Measurements from ENCODE around the gene IL22RA2. TPM values are rescaled to one million over a fixed set of nuclear protein-coding genes. Genes with fewer than 3 reads are reported as not detected.

IL22RA2 gene
- polyA plus RNA-seq, 10 donors, result 0.33 to 0.46 TPM; not detected in 8

DNA sequence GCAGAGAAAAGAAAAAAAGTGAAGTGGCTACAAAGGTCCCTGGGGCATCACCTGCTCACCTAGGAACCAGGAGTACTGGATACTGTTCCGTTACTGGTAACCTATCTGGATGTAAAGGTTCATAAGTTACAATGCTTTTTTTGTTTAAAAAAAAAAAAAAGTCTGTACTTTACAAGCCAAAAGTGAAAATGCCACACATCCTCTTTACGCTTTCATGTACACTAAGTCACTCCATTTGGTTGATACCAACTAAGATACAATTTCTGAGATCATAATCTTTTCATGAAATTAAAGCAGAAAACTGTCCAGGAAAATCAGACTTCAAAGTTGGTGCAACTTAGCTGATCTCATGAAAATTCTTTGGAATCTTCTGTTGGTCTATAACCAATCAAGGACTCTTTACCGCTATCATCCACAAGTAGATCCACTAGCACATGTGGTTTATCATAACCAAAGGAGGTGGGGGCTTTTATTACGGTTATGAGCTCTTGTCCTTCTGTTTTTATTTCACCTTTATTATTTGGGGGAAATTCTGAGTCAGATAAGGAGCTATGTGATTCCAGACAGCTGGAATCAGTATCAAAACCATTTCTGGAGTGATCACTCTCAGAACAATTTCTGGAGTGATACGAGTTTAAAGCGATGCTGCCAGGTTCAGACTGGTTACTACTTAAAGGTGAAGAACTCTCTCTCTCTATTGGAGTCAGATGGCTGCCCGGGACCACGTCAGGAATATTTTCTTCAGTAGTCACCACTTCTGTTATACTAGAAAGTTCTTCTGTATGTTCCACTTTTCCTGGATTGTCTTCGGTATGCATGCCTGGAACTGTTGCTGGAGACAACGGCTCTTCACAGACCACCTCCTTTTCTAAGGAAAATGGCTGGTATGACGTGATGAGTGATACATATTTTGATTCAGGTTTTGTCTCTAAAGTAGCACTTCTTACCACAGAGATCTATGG lies 24.5 kb upstream of the IL22RA2 start:
- DNase-seq, result no peak

DNA sequence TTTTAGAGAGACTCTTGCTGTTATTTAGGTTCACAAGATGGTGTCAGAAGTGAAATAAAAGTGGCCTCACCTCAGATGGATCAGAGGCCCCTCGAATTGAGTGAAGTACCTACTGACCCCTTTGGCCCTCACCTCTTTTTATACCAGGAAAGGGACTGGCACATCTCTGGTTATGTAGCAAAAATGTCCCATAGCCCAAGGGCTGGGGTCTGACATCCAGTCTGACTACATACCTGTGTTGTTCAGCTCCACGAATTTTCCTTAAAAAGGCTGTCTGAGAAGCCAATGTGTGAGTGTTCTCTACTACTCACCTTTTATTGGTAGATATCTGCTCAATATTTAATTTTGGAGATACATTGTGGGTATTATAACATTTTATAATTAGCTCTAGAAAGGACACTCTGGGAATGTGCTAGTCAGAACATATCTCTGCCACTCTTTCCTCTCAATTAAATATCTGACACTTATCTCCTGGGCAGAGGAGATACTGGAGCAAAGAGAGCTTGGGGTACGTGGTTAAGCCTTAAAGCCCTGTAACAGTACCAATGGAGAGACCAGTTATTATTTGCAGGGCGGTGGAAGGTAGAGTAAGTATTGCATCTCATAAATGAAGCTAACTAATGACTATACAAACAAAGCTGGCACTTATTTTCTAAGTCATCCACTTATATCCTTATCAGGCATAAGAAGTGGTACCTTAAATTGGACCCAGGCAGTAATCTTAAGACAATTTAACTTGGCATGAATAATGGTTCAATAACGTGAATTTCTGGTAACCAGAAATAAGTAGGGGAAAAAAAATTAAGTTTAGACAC lies 20.0 kb upstream of the IL22RA2 start:
- DNase-seq, result no peak

DNA sequence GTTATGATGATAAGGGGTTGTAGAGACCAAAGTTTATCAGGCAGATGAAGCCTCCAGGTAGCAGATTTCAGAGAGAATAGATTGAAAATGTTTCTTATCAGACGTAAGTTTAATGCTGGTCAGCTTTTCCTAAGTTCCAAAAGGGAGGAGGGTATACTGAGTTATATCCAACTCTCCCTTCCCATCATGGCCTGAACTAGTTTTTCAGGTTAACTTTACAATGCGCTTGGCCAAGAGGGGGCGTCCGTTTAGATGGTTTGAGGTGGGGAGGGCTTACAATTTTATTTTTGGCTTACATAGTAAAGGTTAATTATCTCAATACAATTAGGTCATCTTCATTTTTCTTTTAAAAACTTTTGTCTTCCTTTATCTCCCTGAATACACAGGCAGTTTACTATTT lies 19.4 kb upstream of the IL22RA2 start:
- DNase-seq, result no peak

DNA sequence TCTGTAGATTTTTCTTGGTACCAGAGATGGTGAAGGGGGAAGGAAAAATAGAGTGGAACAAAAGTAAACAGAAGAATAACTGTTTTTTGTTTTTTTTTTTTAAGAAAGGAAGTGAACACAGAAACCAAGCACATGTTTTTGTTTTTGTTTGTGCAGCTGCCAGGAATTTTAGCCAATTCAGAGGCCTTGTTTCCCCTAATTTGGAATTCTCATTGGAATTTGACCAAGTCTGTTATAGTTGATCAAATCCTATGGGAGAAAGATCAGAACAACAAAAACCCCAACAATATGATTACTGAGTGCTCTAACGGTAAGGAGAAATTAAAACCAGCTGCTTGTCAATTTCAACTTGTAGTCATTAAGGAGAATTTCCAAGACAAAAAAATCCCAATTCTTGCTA lies 18.2 kb upstream of the IL22RA2 start:
- DNase-seq, result peak; percentile 31 to 78 (median 58)

DNA sequence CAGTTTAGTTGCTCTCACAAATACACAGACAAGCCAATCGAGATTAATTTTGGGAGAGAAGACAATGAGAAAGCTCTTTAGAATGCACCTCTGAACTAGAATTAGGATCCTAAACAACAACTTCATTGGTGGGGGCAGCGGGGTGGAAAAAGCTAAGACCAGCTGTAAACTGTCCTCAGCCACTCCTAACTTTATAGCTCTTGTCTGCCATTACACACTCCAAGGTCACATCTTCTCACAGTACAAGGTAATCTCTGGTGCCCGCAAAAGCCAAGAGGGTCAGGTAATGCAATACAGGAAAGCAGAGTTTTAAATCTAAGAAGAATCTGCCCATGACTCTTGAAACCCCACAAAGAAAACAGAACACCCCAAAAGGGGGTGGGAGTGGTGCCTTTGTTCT lies 17.8 kb upstream of the IL22RA2 start:
- DNase-seq, result no peak

DNA sequence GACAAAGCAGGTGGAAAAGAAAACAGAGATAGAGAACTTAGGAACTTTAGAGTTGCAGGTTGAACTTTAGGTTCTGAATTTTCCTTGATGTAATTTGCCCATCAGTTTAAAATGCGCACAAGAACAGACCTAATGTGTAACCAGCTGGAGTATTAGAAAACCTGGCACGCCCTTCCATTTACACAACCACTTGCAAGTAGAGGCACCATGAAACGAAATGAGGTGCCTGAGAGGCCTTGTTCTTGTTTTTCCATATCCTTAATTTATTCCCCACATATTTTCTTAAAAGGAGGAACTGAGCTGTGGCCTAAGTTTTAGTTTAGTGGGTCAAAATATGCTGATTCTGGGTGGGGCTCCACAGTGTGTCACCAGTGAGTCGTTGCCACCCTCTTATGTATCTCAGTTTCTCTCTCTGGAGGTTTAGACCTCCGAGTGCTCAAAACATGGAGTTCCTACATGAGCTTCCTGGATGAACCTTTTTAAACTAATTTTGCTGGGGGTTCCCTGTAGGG lies 17.2 kb upstream of the IL22RA2 start:
- no peak for DNase-seq

DNA sequence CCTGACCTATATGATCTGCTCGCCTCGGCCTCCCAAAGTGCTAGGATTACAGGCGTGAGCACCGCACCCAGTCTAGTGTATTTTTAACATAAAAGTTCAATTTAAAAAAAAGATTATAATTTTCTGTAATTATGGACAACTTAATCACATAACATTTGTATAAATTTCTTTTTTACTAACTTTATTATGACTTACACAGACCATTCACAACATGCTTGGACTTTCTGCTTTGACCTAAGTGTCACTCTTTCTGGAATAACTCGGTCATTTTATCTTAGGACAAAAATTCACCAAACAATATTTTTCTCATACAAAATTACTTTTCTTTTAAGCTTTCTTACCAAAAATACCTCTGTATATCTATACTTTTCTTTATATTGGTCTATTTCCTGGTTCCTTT lies 15.4 kb upstream of the IL22RA2 start:
- DNase-seq, result no peak

DNA sequence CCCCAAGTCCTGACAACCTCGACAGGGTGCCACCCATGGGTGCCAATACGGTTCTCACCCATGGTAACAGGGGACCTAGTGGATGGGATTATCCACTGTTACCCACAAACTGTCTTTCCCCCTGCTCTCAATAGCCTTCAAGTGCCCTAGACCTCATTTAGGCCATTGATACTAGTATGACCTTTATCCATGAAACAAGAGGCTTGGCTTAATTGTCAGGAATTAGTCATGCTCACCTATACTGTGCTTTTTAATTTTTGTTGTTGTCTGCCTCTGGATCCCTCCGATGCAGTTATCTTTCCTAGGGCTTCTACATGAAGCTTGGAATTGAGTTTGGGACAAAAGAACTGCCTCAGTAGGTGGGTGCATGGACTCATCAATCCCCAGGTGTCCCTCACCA lies 11.8 kb upstream of the IL22RA2 start:
- DNase-seq, result no peak

DNA sequence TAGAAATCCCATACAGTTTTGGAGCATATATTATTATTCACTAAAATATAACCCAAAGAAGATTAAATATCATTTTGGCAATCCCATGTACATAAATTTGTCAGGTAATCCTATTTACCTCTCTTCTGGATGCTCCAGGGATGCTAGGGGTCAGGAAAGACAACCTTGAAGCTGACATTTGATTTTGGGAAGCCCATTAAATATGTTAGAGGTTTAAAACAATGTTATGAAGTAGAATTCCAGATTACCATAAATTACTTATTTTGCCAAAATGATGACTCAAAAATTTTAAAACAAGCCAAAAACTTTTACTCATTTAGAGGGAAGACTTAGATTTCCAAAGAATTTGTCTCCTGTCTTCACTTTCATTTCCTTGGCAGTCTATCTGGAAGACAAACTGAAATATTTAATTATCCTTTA lies 9.2 kb upstream of the IL22RA2 start:
- no peak for DNase-seq

DNA sequence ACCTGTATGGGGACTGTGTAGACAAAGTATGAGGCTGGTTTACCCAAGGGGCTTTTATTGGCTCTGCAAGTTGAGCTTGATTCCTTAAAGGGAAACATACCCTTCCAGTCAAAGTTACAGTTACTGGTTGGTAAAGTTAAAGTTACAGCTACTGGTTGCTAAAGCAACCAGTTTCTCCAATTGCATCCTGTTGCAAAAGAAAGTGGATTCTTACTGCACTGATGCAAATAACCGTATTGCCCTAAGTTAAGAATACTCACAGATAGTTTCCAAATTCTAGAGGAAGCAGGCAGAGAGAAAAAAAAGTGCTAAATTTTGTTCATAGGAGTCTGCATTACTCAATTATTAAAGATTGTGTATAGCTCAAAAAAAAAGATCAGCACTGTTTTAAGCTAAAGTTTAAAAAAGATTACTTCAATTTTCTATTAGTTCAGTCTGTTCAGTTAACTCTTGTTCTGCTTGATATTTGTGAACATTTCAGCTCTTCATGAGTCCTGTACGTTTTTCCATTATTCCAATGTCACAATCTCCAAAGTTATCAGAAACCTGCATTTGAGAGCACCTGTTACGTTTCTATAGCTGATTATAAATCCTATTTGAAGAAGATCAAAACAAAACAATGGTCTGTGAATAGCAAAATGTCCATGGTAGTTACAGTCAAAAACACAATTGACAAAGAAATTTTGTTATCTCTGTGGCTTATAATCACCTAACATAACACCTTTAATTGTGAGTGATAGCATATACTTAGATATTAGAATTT lies 8.6 kb upstream of the IL22RA2 start:
- no peak for DNase-seq

DNA sequence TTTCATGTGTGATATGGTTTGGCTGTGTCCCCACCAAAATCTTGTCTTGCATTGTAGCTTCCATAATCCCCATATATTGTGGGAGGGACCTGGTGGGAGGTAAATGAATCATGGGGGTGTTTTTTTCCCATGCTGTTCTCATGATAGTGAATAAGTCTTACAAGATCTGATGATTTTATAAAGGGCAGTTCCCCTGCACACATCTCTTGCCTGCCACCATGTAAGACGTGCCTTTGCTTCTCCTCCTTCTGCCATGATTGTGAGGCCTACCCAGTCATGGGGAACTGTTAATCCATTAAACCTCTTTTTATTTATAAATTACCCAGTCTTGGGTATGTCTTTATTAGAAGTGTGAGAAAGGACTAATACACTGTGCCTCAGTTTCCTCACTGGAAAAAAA lies 4.2 kb upstream of the IL22RA2 start:
- DNase-seq, result no peak

DNA sequence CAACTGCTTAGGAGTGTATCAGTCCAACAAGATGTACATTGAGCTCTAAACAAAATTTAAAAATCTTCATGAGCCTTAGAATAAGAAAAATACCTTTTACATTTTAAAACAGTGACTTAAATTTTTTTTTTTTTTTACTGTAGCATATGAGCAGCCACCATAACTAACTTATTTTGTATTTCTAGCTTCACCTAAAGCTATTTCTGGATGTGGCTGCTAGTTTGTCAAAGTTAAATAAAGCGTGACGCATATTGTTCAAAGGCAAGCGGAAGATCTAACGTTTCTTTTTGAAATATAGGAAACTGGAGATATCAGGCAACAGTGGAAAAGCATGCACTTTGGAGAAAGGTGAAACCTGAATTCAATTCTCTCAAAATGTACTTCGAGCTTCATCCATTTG lies 3.3 kb upstream of the IL22RA2 start:
- DNase-seq, result no peak

DNA sequence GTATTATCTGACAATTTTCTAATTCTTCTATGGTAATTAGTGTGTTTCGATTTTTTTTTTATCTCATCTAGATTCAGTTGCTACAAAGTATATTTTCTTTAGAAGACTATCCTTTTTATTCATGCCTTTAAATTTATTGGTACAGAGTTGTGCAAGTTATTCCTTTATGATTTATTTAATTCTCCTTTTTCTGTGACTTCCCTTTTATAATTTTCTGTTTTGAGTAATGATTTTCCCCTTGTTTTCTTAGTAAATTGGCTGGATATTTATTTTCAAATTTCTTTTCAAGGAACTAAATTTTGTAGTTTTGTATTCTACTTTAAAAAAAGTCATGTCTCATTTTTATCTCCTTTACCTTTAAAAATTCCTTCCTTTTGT lies 2.4 kb upstream of the IL22RA2 start:
- no peak for DNase-seq

DNA sequence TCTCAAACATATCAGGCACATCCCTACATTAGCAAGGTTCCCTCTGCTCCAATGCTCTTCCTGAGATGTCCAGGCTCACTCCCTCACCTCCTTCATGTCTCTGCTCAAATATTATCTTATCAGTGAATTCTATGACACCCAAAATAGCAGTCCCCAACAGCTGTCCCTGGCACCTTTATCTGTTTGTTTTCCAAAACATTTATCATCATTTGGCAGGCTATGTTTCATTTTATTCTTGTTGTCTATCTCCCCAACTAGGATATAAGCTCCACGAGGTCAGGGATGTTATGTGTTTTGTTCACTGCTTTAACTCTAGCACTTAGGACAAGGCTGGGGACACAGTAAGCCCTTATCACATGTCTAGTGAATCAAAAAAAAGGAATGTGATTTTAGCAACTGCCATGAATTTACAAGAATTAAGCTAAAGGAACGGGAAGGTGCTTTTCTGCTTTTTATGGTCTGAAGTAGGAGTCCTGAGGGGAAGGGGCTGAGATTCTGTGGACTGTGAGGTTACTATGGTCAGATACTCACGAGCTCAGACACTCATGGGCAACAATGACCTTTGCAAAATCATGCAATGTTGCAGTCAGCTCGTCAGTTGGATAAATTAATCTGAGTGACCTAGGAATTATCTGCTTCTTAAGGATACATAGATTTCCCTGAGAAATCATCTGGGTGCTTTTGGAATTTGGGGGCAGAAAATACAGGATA lies 1.9 kb upstream of the IL22RA2 start:
- no peak for DNase-seq

DNA sequence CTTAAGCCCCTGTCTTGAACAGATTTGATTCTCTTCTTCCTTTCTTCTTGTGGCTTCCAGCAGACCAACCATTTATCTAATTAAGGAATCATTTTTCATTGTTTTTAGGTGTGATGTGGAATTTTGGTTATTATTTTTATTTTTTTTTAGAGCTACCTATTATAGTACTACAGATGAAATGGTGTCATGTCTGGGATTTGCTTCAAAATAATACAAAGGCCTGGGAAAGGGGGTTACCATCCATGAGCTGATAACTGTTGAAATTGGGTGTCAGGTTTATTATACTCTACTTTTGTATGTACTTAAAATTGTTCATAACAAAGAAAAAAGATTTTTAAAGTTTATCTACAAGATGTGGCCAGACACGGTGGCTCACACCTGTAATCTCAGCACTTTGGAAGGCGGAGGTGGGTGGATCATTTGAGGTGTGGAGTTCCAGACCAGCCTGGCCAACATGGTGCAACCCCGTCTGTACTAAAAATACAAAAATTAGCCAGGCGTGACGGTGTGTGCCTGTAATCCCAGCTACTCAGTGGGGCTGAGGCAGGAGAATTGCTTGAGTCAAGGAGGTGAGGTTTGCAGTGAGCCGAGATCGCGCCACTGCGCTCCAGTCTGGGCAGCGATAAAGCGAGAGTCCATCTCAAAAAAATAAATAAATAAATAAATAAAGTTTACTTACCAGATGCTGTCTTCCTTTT lies 561 bp downstream of the IL22RA2 start:
- no peak for DNase-seq

DNA sequence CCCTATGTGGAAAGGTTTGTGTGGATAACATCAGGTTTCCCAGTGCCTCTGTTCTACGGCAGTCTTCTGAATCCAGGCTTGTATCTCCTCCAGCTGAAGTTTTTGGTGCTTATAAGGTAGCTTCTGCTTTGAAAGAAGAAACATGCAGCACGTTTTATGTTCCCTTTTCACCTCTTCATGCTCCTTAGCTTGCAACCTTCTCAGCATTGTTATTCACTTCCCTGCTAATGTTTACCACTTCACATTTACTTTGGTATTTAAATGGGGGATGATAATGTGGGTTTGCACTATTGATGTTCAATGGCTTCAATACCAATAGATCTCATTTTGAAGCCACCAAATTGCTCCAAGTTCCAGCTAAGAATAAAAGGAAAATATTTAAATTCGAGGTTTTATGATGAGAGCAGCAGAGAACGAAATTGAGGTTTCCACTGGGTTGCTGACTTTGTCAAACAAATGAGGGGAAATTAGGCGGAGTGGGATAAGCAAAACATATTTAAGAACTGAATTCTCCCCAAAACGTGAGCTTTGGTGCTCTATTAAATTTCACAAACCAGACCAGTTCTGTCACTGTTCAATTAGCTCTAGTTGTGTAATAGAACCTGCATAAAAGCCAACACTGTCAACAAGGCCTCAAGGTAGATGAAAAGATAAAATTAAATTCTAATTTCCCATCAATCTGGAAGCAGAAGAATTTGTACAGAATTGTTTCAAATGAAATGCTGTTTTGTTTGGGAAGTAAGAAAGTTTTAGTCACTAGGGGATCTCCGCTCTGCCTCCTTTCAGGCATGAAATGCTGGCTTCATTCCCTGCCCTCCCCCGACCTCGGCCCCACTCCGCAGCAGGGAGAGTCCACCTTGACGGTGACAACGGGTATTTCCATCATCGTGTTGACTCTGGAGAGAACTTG lies 1.4 kb downstream of the IL22RA2 start:
- no peak for DNase-seq

DNA sequence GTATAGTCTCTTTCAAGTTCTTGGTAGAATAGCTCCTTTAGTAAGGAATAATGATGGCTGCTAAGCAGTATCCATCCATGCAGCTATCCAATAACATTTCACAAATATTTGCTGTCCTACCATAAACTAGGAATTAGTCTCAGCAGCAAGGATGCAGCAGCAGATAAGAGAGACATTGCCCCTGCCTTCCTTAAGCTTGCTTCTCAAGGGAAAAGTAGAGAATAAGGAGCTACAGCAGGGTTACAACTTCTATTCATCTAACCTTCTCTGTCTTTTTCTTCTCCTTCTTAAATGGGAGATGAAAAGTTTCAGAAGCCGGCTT lies 2.4 kb downstream of the IL22RA2 start:
- DNase-seq, result no peak

DNA sequence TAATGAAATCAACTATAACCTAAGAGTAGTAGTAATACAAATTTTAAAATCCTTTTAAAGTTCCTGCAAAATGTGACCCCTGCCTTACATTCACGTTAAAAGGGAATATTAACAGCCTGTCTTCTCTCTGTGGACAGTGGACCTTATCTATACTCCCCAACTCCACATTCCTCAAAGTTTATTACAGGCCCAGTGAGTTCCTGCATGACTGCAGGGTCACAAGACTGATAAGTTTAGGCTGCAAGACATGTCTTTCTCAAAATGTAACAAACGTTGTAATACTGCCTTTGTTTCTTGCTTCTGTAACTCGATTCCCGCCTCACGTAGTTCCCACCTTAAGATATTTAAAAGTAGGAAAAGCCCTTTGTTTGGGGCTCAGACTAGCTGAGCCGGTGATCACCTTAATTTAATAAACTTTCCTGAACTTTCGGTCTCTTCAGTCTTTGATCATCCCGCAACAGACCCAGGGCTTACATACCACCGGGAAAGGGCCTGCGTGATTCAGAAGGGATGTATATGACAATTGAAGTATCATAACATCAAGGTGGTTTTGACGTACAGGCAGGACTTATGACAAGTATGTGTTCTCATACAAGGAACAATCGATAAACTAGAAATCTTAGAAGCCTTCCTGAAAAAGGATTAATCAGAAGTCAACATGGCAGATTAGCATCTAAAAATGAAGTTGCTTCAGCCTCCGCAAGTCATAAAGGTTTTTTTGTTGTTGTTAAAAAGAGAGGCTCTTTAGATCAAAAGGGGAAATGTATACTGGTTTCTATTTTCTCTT lies 3.0 kb downstream of the IL22RA2 start:
- no peak for DNase-seq

Measured in muscle of back (tissue), 11 donors.